GM19467 (cell line): ENCODE data around the gene GALNT9.

Source experiments
- ATAC-seq: cut with Tn5 transposase; IDR thresholded peaks from one replicate; pipeline ENCODE4 v1.9.1; 2021; ENCODE audit warnings: mild to moderate bottlenecking, moderate library complexity; ENCODE audit not compliant: unreplicated experiment

The GALNT9 gene

DNA sequence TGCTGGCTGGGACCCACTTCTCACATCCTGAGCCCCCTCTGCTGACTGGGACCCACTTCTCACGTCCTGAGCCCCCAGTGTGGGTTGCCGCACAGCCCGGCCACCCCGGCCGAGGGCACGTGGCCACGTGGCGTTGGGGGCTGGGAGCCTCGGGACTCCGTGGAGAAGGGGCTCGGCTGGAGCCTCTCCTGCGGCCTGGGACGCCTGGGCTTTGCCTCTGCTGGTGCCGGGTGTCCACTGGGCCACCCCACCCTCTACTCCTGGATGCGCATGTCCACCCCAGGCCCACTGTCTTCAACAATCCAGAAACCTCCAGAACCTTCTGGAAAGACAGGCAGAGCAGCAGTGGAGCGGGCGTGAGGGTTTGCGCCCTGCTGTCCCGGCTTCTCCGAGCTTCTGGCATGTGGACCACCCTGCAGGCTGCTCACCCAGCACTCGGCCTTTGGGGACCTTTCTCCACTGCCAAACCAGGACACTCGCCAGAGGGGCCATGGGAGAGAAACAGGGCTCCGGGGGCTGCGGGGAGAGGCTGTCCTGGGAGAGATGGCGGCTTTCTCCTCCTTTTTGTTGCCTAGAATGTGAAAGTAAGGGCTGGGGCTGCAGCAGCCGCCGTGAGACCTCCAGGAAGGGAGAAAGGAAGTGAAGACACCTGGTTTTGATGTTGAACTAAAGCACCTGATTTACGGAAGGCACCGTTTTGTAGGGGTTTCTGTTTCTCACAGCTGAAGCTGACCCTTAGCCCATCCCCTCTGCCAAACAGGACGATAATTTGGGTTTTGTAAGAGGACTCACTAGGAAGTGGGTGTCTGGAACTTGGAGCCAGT, 155.2 kb downstream of the GALNT9 start:
- ATAC-seq: no peak

- no peak for ATAC-seq
Measured at GRCh38 chr12:132173135-132174014, 156.0 kb downstream of the GALNT9 start.

- no peak for ATAC-seq
Measured at GRCh38 chr12:132172619-132173018, 156.8 kb downstream of the GALNT9 start.

GRCh38 chr12:132171968-132172521, 157.3 kb downstream of the GALNT9 start:
- ATAC-seq: no peak

- no peak for ATAC-seq
Measured at GRCh38 chr12:132171293-132171967, 158.0 kb downstream of the GALNT9 start.

DNA sequence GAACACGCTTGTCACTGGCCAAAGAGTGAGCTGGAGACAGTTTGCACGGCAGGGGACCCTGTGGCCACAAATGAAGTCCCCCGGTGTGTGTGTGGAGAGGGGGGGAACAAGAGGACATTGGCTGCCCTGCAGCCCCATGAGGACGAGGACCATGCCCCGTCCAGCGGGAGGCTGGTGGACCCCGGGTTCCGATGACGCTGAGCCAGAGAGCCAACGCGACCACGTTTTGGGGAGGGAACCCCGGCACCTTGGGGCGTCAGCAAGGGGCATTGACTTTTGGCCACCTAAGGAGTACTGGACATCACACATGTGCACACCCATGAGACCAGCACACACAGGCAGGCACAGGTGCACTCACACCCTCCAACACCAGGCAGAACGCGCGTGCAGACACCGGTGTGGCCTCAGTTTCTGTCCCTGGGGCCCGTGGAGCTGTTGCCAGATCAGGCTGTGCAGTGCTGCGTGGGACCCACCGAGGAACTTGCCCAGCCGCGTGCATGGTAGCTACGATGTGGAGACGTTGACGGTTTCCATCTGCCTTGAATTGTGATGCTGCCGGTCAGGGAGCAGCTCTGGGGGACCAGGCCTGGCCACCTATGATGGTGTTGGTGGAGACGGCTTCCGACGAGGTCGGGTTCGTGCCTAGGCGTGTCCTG, 158.6 kb downstream of the GALNT9 start:
- ATAC-seq: no peak

- ATAC-seq: no peak
Measured at GRCh38 chr12:132170094-132170636, 159.2 kb downstream of the GALNT9 start.

DNA sequence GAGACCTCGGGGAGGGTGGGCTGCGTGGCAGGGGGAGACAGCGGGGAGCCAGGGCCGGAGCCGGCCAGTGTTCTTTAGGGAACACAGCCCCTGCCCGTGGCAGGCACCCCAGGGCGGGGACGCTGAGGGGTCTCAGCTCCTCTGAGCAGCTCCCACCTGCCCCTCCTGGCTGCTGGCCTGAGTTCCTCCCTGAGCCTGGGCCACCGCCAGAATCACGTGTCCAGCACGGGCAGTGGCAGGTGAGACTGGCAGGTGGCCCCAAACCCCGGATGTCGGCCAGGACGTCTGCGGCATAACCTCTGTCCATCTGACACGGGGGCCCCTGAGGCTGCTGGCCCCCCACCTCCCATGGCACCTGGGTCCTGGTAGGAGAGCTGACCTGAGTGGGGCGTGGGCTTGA, 160.0 kb downstream of the GALNT9 start:
- no peak for ATAC-seq

DNA sequence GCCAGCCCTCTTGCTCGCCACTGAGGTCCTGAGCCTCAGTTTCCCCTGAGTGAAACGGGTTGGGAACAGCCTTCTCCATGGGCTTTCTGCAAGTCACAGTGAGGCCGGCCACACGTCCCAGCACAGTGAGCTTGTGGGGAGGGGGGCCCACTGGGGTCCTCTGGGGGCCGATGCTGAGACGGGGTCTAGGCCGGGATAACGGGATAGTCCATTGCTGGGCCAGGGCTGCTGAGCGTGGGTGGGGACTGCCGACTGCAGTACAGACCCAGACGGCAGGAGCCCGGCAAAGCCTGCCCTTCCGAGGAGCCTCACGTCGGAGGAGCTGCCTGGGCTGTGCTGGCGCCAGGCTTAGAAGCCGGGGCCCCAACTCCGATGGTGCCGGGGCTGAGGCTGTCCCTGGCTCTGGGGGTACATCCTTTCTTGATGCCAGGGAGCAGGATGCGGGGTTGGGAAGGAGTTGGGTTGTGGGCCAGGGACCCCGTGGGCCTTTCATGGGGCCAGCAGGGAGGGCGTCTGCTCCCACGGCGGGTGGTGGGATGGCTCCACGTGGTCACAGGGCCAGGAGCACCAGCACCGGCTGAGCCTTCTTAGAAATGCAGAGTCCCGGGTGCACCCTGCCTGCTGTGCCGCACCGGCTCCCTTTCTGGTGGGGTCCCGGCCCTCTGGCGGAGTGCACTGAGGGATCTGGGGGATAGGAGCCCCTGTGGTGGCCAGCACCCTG, 160.9 kb downstream of the GALNT9 start:
- ATAC-seq: no peak

DNA sequence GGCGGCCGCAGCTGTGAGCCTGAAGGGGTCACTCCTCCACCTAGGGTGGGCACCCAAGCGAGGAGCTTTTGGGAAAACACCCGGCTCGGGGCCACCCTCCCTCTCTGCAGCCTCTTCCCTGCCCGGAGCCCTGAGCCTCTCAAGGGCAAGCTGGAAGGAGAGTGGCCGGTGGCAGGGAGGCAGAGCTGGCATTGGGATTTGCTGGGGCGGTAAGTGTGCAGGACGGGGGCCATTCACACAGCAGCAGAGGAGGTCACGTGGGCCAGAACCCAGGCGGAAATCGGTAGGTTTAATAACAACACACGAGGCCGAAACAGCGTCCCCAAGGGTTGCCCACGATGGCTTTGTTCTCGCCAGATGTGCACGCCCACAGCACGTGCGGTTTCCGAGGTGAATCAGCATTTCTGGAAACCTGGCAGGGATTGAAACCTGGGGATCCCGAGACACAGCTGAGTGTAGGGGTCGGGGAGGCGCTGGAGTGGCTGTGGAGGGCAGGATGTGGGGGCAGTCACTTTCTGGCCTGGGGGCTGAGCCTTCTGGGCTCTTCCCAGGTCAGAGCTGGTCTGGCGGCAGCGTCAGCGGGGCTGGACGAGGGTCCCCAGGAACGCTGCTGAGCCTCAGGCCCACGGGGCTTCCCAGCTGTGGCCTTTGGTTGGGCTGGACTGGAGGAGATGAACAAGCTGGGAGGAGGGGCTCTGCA, 161.6 kb downstream of the GALNT9 start:
- no peak for ATAC-seq

DNA sequence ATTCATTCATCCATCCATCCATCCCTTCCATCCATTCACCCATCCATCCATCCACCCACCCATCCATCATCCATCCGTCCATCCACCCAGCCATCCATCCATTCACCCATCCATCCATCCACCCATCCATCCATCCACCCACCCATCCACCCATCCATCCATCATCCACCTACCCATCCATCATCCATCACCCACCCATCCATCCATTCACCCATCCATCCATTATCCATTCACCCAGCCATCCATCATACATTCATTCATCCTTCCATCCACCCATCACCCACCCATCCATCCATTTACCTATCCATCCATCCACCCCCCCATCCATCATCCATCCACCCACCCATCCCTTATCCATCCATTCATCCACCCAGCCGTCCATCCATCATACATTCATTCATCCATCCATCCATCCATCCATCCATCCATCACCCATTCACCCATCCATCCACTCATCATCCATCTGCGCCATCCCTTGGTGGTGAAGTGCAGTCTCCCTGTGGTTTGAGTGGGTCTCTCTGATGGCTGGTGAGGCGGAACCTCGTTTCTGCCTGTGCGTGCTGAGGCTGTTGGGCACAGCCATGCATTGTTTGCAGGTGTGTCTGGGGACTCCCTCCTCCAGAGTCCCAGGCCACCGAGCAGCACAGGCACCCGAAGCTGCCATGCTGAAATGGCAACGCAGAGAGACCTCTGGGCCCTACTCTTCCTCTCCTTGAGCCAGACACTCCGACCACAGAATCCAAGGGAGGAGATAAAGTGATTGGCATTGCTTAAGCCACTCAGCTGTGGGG, 162.4 kb downstream of the GALNT9 start:
- no peak for ATAC-seq

DNA sequence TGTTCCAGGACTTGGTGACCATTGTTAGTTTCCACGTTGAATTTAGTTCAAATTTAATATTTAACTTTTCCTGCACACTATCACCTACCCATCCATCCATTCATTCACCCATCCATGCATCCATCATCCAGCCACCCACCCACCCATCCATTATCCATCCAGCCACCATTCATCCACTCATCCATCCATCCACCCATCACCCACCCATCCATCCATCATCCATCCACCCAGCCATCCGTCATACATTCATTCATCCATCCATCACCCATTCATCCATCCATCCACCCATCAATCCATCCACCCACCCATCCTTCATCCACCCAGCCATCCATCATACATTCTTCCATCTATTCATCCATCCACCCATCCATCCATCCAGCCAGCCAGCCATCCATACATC, 163.3 kb downstream of the GALNT9 start:
- no peak for ATAC-seq

DNA sequence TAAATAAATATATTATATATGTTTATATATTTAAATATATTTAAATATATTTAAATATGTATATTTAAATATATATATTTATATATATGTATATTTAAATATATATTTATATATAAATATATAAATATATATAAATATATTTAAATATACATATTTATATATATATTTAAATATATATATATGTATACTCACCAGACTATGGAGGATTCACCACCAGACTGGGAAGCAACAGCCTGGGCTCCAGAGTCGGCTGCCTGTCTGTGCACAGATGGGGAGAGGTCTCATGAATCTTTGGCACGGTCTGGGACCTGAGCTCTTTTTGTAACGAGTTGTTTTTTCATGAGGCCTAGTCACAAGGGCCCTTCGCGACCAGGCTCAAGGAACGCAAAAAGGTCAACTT, 163.8 kb downstream of the GALNT9 start:
- no peak for ATAC-seq

GRCh38 chr12:132164426-132164825, 165.0 kb downstream of the GALNT9 start:
- ATAC-seq: no peak

DNA sequence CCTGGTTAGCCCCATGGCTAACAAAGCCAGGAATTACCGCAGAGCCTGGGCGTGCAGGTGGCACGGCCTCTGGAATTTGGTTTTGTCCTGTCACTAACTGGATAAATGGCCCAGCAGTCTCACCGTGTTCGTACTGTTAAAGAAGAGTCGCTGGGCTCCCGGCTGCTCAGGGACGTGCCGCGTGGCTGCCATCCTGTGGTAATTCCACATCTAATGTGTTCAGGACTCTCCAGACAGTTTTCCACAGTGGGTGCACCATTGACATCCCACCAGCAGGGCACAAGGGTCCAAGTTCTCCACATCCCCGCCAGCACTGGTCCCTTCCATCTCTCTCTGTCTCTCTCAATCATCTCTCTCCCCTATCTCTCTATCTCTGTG, 165.5 kb downstream of the GALNT9 start:
- ATAC-seq: no peak

DNA sequence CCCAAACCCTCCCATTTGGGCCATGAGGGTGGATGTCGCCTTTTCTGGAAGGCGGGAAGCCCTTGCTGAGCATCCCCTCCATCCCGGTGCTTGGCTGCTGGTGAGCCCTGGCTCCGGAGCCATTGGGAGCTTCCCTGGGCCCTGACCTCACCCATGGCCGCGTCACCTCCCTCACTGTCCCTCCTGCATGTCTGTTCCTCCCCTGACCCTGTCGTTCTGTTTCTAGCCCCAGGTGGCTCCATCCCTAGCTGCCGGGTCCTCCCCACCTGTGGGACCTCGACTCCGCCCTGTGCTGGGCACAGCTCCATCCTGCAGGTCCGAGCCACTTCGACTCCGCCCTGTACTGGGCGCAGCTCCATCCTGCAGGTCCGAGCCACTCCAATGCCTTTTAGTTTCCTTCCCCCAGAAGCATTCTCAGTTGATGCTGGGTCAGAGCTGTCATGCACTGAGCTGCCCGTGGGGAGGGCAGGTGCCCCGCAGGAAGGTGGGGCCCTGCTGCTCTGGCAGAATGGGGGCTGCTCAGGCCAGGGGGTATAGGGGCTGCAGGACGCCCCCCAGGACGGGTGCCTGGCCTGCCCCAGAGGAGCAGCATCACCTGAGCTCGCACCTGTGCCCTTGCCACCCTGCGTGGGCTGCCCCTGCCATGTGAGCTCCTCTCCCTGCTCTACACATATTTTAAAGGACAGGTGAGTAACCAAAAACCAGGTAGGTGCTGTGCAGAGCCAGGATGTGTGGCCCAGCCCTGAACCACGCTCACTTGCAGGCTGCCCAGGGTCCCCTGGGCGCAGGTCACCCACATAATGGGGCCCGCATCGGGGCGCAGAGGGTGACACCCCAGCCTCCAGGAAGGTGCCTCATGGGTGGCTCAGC, 166.1 kb downstream of the GALNT9 start:
- ATAC-seq: no peak

GRCh38 chr12:132162508-132163031, 166.8 kb downstream of the GALNT9 start:
- no peak for ATAC-seq
